Suppressor macrophage treated with lipopolysaccharide for 1 hour (primary cell): ENCODE results near the gene FANK1.
"Not testable (repeated sequence)": the region's sequence is repeated elsewhere in the genome, so short reads cannot be mapped to it uniquely, and the experiment has no call there.

Source experiments
- DNase-seq, 3 donors: peaks; one replicate each; pipeline ENCODE4 v3.0.0-alpha.2; 2020 to 2022

The FANK1 gene

DNA sequence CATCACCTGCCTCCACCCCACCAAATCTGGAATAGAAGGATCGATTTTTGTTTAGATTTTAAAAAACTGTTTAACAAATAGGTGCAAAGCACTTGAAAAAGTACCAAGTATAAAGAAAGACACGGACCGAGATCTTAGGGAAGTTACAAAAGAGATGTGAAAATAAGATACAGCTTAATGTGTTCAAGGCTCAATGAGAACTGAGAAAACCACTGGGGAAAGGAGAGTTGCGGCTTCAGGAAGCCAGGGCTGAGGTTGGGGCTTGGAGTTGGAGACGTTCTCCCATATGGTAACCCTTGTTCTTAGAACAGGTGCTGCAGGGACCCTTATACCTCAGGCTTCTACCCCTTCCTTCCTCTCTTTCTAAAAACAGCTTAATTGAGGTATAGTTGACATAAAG, 140.2 kb downstream of the FANK1 start:
- no peak for DNase-seq

DNA sequence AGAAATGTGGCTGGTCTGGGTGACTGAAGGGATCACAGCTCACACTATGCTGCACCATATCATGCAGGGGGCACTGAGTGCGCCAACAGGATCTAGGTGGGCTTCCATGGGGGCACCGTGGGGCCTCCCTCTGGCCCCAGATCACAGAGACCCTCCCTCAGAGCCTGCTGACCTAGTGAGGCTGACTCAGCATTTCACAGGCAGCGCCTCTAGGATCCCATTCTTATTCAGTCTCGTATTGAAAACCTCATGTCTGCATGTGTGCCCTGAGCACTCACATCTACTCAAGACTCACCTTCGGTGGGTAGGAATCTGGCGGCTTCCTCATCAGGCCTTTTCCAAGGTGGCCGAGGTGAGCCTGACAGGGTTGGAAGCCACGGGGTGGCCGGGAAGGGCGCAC, 141.6 kb downstream of the FANK1 start:
- no peak for DNase-seq

DNA sequence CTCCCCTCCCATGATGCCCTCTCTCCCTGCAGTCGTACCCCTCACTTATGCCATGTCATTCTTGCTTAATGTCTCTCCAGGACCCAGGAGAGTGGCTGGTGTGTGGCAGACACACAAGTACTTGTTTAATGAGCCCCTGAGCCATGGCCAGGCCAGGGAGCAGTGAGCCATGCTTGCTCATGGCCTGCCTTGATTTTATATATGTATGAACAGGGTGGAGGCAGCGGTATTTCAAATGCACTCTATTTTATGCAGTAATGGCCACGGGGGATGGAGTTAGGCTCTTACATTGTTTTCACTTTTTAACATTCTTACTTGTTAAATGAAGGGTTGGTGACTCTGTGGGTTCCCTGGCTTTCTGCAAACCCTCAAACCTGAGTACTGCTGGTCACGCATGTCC, 144.8 kb downstream of the FANK1 start:
- no peak for DNase-seq

DNA sequence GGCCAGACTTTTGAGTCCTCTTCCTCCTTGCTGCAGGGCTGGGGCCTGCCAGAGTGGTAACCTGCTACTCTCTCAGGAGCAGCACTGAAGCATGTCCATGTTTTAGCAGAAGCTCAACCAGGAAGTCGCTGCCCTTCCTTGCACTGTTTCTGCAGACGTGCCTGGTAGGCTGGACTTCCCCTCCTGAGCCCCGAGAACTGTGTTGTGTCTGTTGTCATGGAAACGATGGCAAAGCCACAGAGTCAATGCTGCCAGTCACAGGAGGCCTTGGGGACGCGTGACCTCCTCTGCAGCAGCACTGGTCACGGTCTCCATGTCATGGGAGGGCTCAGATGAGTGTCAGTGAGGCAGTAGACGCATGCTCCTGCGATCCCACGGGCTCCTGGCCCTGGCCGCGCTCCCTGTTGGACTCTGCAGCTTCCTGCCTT, 145.5 kb downstream of the FANK1 start:
- DNase-seq = peak; percentile 97 to 100 (median 100)

DNA sequence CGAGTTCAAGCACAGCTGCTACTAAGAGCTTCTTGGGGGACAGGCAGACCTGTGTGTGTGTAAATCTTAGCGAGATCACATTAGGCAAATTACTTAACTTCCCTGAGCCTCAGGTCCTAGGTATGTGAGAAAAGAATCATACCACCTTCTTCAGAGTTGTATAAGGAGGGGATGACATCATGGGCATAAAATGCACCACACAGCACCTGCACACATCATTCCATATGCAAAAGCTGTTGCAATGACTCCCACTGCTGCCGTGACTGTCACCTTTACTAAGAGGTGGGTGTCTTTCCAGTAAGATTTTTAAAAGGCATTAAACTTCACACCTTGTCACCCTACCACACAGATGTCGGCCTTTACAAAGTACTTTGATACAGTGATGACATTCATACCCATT, 146.0 kb downstream of the FANK1 start:
- DNase-seq = no peak

DNA sequence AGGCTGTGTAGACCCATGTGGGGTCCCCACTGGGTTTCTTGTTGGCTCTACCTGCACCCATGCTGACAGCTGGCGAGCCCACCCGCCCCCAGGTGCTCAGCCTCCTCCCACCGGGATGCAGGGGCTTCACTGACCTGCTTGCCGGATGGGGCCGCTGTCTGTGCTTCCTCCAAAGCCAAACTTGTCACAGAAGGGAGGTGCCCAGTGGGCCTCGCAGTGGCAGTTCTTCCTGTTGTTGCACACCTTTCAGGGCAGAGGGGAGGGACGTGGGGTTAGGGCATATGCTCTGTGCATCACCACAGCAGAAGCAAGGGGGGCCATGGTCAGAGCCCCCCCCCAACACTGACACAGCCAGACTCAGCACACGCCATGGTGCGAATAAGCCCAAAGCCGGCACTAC, 146.5 kb downstream of the FANK1 start:
- no peak for DNase-seq

DNA sequence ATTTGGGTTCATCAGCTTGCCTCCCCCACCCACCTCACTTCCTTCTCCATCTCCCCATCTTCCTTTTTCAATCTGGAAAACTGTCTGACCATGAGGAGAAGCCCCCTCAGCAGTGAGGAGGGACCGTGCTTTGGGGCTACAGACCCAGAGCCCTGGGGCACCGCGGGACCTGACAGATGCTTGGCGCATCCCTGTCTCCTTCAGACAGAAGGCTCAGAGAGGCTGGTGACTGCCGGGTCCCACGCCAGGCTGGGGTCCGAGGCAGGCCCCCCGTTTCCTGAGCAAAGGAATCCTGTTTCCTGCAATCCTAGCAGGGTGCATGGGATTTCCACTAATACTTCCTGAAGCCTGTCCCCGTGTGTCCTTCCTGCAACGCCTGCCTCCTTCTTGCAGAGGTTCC, 147.0 kb downstream of the FANK1 start:
- DNase-seq = no peak

DNA sequence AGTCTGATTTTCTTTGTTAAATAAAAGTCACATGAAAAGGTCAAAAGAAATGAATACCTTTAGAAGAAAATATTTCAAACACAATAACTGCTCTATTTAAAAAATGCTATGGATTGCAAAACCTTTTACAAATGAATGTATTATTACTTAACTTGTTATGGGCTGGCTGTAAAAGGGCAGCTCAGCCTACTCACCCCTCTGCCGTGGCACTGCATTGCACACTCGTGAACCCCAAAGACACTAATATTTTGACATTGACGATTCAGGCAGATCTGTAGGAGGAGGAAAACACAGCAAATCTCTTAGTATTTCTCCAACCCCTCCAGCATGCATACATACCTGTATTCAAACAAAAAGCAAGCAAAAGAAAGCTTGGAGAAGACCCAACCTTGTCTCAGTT, 149.5 kb downstream of the FANK1 start:
- DNase-seq = peak; percentile 45 to 56 (median 56)

DNA sequence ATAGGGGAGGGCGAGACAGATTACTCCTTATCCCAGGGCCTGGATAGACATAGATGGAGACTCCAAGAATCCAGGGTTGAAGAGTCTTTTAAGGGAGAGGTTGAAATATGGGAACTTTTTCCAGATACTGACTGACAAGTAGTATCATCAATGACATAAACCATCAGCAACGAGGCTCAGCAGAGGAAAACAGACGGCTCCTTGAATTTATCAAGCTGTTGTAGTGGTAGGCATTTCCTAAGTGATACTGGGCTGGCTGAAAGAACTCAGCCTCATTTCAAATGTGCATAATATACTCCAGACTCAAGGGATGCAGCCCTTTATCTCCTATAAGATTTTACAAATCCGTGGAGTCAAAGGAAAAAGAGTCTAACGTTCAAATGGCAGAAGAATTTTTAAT, 150.5 kb downstream of the FANK1 start:
- DNase-seq = no peak

DNA sequence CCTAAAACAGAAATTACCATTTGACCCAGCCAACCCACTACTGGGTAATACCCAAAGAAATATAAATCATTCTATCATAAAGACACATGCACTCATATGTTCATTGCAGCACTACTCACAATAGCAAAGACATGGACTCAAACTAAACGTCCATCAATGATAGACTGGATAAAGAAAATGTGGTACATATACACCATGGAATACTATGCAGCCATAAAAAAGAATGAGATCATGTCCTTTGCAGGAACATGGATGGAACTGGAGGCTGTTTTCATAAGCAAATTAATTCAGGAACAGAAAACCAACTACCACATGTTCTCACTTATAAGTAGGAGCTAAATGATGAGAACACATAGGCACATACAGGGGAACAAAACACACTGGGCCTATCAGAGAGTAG, 151.4 kb downstream of the FANK1 start:
- not testable (repeated sequence) for DNase-seq

DNA sequence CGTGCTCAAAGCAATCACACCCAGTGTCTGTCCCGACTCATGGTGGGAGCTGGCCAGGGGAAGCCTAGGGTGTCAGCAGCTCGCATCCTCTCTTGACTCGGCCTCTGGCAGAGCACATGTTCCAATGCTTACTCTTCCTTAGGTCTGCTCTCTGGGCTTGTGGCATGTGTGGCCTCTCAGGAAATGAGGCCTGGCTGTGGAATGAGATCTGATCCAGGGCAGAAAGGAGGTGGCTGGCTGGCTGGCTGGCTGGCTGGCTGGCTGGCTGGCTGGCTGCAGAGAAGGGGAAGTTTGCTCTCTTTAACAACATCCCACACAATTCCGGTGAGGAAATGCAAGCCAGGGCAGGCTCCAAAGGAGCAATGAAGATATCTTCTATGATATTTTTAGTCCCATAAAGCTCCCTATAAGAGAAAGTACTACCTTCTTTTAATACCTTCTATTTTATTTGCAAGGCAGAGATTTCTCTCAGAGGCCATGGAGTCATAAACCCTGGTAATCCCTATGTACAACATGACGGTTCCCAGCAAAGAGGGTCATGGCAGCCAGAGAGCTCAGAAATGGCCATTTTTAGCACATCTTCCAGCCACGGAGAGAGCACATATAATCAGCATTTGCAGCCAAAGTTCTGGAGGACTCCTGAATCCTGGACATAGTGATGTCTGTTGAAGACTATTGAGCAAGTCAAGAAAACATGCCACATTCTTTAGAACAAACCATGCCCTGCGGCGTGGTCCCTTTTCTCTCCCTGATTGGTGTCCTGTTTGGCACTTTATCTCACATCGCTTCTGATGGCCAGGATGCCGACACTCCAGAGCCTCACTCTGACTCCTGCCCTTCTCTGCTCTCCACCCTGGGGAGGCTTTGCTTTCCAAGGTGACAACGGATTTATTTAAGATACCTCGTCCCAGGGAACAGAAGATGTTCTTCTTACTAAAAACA, 153.7 kb downstream of the FANK1 start:
- peak; percentile 78 to 82 (median 79) for DNase-seq

DNA sequence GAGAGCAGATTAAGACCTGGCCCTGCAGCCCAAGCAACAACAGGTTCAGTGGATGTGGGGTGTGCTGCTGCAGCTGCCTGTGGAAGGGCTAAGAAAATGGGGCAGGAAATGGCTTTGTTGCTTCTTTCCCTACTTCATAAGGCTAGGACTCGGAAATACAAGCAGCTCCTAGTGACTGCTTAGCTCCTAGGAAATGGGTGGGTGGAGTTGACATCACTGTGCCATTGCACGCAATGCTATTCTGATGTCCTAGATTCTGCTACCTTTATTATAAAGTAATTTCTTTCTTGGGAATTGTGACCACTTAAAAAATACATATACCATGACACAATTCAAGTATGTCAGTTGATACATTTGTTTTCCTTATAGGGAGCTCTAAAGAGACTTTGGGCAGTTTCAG, 155.8 kb downstream of the FANK1 start:
- peak; percentile 50 to 57 (median 50) for DNase-seq

DNA sequence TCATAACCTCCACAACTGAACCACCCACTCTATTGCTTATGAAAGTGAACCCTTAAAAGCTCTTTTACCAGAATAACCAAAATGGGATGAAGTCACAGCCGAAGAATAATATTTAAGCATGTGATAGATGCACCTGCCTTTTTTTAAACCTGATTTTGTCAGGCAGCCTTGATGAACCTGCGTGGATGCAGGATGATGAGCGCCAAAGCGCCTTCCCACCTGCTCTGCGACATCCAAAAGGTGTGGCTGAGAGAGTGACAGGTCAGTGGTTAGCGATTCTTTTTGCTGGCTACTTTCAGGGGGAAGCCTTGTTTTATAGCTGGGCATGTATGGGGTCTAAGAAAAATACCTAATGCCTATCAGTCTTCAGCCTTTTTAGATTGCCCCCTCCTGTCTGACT, 157.8 kb downstream of the FANK1 start:
- DNase-seq = no peak

DNA sequence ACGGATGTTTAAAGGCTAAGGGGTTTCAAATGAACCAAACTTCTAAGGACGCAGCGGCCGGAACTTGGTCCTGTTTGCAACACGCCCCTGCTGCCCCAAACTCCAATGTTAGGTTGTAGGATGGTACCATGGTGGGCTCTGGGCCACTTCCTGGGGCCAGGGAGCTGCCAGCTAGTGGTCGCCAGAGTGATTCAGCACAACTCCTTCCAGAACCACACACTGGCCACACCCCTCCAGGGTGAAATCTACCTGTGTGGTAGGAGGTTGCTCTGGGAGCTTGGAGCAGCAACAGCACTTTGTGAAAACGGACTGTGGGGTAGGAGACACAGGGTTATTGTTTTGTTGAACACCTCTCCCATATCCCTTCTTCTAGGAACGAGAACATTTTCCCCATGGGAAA, 161.1 kb downstream of the FANK1 start:
- DNase-seq = no peak

DNA sequence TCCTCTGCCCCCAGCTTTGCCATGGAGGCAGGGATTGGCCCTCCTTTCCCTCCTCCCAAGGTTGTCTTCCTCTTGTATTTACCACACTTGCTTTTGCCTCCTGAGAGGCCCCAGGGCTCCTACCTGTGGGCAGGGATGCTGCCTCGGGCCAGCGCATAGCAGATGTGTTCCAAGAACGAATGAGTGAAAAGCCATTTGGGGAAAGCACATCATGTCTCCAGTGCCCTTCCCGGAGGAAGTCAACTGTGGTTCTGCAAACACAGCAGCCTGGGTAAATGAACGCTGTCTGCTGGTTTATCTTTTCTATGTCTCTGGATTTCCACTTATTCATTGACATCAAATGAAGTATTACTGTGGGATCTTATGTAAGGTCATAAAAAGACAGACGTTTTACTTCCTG, 161.7 kb downstream of the FANK1 start:
- no peak for DNase-seq

DNA sequence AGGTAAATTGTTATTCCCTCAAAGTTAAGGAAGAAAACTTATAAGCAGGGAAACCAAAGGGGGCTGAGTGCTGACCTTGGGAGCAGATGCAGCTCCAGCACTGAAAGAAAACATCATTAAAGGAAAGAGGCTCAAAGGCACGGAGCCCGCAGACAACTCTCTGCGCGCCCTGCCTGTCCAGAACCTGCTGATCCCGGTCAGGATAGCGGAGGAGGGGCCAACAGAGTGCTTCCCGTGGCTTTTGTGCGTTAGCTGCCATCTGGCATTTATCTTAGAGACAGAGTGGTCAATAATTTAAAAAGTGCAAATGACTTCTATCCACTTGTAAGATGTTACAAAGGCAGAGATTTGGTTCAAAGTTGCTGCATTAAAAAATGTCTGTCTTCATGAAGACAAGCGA, 162.1 kb downstream of the FANK1 start:
- DNase-seq = no peak
